ENCODE results near the gene POU2F1.

POU2F1 gene

DNA sequence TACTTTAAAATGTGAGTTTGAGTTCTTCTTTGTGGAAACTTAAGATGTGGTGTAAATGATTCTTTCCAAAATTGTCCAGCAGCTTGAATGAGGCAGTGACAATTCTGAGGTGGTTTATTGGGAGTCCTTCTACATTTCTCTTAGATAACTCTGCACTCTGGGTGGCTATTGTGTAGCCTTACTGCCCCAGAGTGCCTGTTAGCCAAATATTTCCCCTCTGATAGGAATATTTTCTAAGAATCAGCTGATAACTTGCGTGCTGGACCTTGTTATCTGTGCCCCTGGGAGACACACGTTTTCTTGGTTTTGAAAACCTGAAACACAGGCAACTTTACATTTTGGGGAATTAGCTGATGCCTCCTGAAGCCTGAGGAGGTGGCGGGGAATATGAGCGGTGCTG lies 206.0 kb downstream of the POU2F1 start:
- no peaks in the 10 kb centered on the region for H3K27me3 ChIP-seq (ENCODE audit: insufficient read depth, low read depth, severe bottlenecking)
- TF ChIP-seq, protein P1, sequence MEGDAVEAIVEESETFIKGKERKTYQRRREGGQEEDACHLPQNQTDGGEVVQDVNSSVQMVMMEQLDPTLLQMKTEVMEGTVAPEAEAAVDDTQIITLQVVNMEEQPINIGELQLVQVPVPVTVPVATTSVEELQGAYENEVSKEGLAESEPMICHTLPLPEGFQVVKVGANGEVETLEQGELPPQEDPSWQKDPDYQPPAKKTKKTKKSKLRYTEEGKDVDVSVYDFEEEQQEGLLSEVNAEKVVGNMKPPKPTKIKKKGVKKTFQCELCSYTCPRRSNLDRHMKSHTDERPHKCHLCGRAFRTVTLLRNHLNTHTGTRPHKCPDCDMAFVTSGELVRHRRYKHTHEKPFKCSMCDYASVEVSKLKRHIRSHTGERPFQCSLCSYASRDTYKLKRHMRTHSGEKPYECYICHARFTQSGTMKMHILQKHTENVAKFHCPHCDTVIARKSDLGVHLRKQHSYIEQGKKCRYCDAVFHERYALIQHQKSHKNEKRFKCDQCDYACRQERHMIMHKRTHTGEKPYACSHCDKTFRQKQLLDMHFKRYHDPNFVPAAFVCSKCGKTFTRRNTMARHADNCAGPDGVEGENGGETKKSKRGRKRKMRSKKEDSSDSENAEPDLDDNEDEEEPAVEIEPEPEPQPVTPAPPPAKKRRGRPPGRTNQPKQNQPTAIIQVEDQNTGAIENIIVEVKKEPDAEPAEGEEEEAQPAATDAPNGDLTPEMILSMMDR (IDR thresholded peaks at IDR 0.05; ENCODE audit: low read depth, low read length) = no peak
- no peaks in the 10 kb centered on the region for H3K9me3 ChIP-seq (ENCODE audit: severe bottlenecking)
- no peak overlapping the region for H3K27ac ChIP-seq
- no peak for DNase-seq
- H3K4me3 ChIP-seq (ENCODE audit: low read depth, low read length) = no peak overlapping the region
- no peaks in the 10 kb centered on the region for H3K36me3 ChIP-seq

DNA sequence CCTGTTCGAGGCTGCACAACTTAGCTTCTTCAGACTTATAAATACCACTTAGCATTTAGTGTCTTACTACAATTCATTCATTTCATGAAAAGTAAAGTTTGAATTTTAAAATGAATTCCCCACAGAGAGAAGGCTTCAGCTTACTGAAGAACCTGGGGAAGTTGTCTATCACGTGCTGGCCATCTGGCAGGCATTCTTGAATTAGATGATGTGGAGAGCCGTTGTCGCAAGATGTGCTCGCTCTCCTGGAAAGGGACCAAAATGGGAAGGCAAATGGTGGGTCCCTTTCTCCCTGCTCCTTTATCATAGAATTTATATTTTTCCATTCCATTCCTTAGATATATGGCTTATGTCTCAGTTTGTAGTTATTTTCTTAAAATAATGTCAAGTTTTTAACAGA lies 207.2 kb downstream of the POU2F1 start:
- Histone ChIP-seq H3K27ac (no peak overlapping the region), H3K4me3 (ENCODE audit: low read depth, low read length) (no peak overlapping the region), H3K36me3 (no peaks in the 10 kb centered on the region), H3K27me3 (ENCODE audit: insufficient read depth, low read depth, severe bottlenecking) (no peaks in the 10 kb centered on the region), H3K9me3 (ENCODE audit: severe bottlenecking) (no peaks in the 10 kb centered on the region)
- DNase-seq = no peak
- TF ChIP-seq, protein P1 (IDR thresholded peaks at IDR 0.05; ENCODE audit: low read depth, low read length) = no peak

DNA sequence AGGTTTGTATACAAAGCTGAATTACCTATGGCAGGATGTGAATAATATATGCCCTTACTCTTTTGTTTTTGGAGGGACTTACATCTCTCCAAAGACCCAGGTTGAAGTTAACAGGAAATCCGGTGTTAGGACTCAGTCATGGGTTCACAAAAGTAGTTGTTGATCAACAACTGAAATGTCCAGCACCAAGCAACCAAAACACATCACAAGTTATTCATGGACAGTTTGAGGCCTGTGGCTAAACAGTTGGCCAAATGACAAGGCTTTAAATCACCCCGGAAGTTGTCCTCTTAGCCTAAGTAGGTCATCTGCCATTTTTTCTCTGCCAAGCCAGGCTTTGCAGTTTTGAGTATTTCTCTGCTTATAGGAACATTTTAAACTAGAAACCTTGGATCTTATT lies 207.7 kb downstream of the POU2F1 start:
- no peak overlapping the region for H3K27ac ChIP-seq
- H3K9me3 ChIP-seq (ENCODE audit: severe bottlenecking) = no peaks in the 10 kb centered on the region
- H3K36me3 ChIP-seq = no peaks in the 10 kb centered on the region
- H3K27me3 ChIP-seq (ENCODE audit: insufficient read depth, low read depth, severe bottlenecking) = no peaks in the 10 kb centered on the region
- DNase-seq = no peak
- no peak overlapping the region for H3K4me3 ChIP-seq (ENCODE audit: low read depth, low read length)
- TF ChIP-seq, protein P1 (IDR thresholded peaks at IDR 0.05; ENCODE audit: low read depth, low read length) = no peak

DNA sequence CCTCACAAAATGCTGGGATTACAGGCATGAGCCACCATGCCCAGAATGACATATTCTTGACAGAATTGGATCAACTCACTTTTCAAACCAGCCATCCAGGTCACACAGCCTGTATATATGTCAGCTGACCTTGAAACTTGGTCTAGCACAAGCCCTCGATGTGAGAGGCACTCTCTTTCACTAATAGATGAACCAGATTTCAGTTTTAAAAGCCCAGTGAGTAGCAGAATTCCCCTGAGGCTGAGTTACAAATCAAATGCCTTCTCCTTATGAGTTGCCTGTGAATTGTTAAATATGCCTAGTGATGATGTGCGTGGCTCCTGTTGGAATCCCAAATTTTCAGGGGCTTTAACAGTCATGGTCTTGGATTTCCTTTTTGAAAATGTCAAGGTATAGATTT lies 208.9 kb downstream of the POU2F1 start:
- H3K27me3 ChIP-seq (ENCODE audit: insufficient read depth, low read depth, severe bottlenecking) = no peaks in the 10 kb centered on the region
- no peak overlapping the region for H3K27ac ChIP-seq
- no peaks in the 10 kb centered on the region for H3K9me3 ChIP-seq (ENCODE audit: severe bottlenecking)
- H3K4me3 ChIP-seq (ENCODE audit: low read depth, low read length) = no peak overlapping the region
- no peaks in the 10 kb centered on the region for H3K36me3 ChIP-seq
- DNase-seq = no peak
- TF ChIP-seq, protein P1 (IDR thresholded peaks at IDR 0.05; ENCODE audit: low read depth, low read length) = no peak

DNA sequence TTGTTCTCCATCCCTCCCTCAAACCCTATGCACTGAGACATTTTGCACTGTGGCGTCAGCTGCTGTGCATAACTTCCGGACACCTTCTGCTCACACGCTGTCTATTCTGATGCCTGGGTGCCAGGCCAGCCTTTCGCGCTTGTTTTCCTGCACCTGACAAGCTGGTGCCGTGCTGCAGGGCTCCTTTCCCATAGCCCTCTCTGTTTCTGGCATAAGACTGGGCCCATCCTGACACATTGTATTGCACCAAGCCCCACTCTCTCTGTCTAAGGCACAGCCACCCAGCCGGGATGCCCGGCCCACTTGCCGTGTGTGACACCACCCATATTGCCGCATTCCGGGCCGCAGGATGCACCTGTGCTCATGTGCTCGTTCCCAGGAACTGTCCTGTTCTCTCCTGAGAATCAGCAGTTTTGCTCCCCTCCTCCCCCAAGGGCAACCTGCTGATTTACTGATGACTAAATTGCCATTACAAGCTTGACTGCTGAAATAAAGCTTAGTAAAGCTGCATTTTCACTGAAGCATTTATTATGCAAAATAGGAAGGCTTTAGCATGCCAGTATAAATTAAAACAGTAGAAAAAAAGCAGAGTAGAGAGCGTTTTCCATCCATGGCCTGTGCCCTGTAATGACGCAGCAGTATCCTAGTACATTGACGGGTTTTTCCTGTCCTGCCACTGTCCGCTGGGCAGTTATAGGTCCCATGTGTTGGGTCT lies 209.6 kb downstream of the POU2F1 start:
- Histone ChIP-seq H3K27ac (no peak overlapping the region), H3K9me3 (ENCODE audit: severe bottlenecking) (no peaks in the 10 kb centered on the region), H3K36me3 (no peaks in the 10 kb centered on the region), H3K27me3 (ENCODE audit: insufficient read depth, low read depth, severe bottlenecking) (no peaks in the 10 kb centered on the region), H3K4me3 (ENCODE audit: low read depth, low read length) (no peak overlapping the region)
- no peak for DNase-seq
- TF ChIP-seq, protein P1 (IDR thresholded peaks at IDR 0.05; ENCODE audit: low read depth, low read length) = no peak

DNA sequence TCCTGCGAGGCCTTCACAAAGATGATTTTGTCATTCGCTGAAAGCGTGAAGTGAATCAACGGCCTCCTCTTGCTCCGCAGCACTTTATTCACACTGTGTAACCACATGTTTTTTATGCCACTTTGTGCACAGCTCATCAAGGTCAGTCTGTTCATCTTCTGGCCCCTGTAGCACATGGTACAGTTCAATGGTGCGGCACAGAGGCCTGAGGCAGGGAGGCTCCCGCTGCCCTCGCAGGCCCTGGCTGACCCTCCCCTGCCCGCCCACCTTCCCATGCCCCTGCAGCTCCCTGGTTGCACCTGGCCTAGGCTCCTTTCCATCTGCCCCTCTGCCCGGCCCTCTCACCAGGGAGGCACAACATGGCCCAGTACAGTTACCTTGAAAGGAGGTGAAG lies 210.2 kb downstream of the POU2F1 start:
- Histone ChIP-seq H3K27me3 (ENCODE audit: insufficient read depth, low read depth, severe bottlenecking) (no peaks in the 10 kb centered on the region), H3K4me3 (ENCODE audit: low read depth, low read length) (no peak overlapping the region), H3K27ac (peak overlapping the region; percentile 11), H3K36me3 (no peaks in the 10 kb centered on the region), H3K9me3 (ENCODE audit: severe bottlenecking) (no peaks in the 10 kb centered on the region)
- TF ChIP-seq, protein P1 (IDR thresholded peaks at IDR 0.05; ENCODE audit: low read depth, low read length) = no peak
- no peak for DNase-seq

All from WERI-Rb-1 (cell line).